ENCODE measurements around the gene EML4. TPM values are rescaled to one million over a fixed set of nuclear protein-coding genes. Genes with fewer than 3 reads are reported as not detected.

The EML4 gene
- total and polyA plus RNA-seq, 10 of the 15 experiments (the other 5 are each of a cell fraction or from before 2014, with no cell fraction given): 23.1 to 91.3 (median 77.4) TPM

- no peak overlapping the region for H3K4me3 ChIP-seq
- no peak for FAIRE-seq
- CTCF ChIA-PET: no interaction called here
- DNase-seq (ENCODE audit: low read depth, low spot score): no peak
- RAD21 ChIA-PET (ENCODE audit: unreplicated experiment): no interaction called here
- no peak overlapping the region for H3K4me2 ChIP-seq (ENCODE audit: control insufficient read depth, insufficient read depth)
- no peak overlapping the region for H3K27ac ChIP-seq (ENCODE audit: control insufficient read depth, insufficient read depth)
- no peaks in the 10 kb centered on the region for H3K27me3 ChIP-seq (replicated peaks in 1 of 2; ENCODE audit: control insufficient read depth in 2 of 2, insufficient read depth in 2 of 2, low read length in 1 of 2)
- no peak for TF ChIP-seq ZBTB4 (CRISPR knock-in tag; IDR thresholded peaks at IDR 0.05)
- TF ChIP-seq ZNF207 (IDR thresholded peaks at IDR 0.05; ENCODE audit: borderline replicate concordance): no peak
- intact Hi-C loops (cut with micrococcal nuclease; ENCODE audit: unreplicated experiment): no loop called here
- no peak for ATAC-seq
- no peak overlapping the region for H3K9ac ChIP-seq (ENCODE audit: control insufficient read depth, insufficient read depth, low read length)
- H4K20me1 ChIP-seq (ENCODE audit: control insufficient read depth, insufficient read depth): no peaks in the 10 kb centered on the region
- in situ Hi-C loops (cut with MboI): no loop called here
- H3K4me1 ChIP-seq (ENCODE audit: control insufficient read depth, insufficient read depth, low read length): no peaks in the 10 kb centered on the region
- H3K79me2 ChIP-seq (ENCODE audit: control insufficient read depth, insufficient read depth, low read length): peaks cover 50% of the 10 kb centered on the region
- WGBS (ENCODE audit: insufficient coverage, insufficient replicate concordance, low lambda C conversion rate, missing lambda C conversion rate): 98% methylated on average over 2 of the region's 2 CpGs
- peaks cover 0 to 3% of the 10 kb centered on the region in 2 experiments; a peak in 1 of 4 replicates for H3K36me3 ChIP-seq (ENCODE audit: control insufficient read depth in 2 of 2, insufficient read depth in 2 of 2, low read length in 1 of 2)
- POLR2A ChIA-PET: no interaction called here
- no peak overlapping the region for H2AFZ ChIP-seq (ENCODE audit: control insufficient read depth, low read depth, low read length)
- SMC1A ChIA-PET (ENCODE audit: uncharacterized antibody, unreplicated experiment): no interaction called here
- H3K9me3 ChIP-seq (replicated peaks; ENCODE audit: control insufficient read depth, insufficient read depth, low read length): no peaks in the 10 kb centered on the region
- BruUV-seq (replicated peaks): no TSS peak
Measured at GRCh38 chr2:42210203-42210602, 41.0 kb downstream of the EML4 start.

- peaks cover 40% of the 10 kb centered on the region for H3K79me2 ChIP-seq (ENCODE audit: control insufficient read depth, insufficient read depth, low read length)
- ChIA-PET RAD21 (ENCODE audit: unreplicated experiment) (no interaction called here), SMC1A (ENCODE audit: uncharacterized antibody, unreplicated experiment) (no interaction called here), POLR2A (no interaction called here), CTCF (interaction anchor here (0.6 kb wide), 1 partner anchor 40 kb away, joined by 3 read pairs; no protein-coding TSS in a partner anchor)
- H3K27ac ChIP-seq (ENCODE audit: control insufficient read depth, insufficient read depth): no peak overlapping the region
- no peak overlapping the region for H3K9ac ChIP-seq (ENCODE audit: control insufficient read depth, insufficient read depth, low read length)
- H3K4me3 ChIP-seq: no peak overlapping the region
- no peaks in the 10 kb centered on the region for H3K9me3 ChIP-seq (replicated peaks; ENCODE audit: control insufficient read depth, insufficient read depth, low read length)
- ATAC-seq: no peak
- FAIRE-seq: no peak
- H4K20me1 ChIP-seq (ENCODE audit: control insufficient read depth, insufficient read depth): no peaks in the 10 kb centered on the region
- DNase-seq (ENCODE audit: low read depth, low spot score): no peak
- no peaks in the 10 kb centered on the region for H3K4me1 ChIP-seq (ENCODE audit: control insufficient read depth, insufficient read depth, low read length)
- BruUV-seq (replicated peaks): no TSS peak
- no peak overlapping the region for H3K4me2 ChIP-seq (ENCODE audit: control insufficient read depth, insufficient read depth)
- intact Hi-C loops (cut with micrococcal nuclease; ENCODE audit: unreplicated experiment) (no loop called here), in situ Hi-C loops (cut with MboI) (no loop called here)
- no peak for TF ChIP-seq HCFC1 (IDR thresholded peaks at IDR 0.05; ENCODE audit: low read length)
- WGBS (ENCODE audit: insufficient coverage, insufficient replicate concordance, low lambda C conversion rate, missing lambda C conversion rate): 99% methylated on average over 5 of the region's 5 CpGs
- H3K36me3 ChIP-seq (ENCODE audit: control insufficient read depth in 2 of 2, insufficient read depth in 2 of 2, low read length in 1 of 2): peaks cover 0 to 3% of the 10 kb centered on the region in 2 experiments; a peak in 1 of 4 replicates
- H3K27me3 ChIP-seq (replicated peaks in 1 of 2; ENCODE audit: control insufficient read depth in 2 of 2, insufficient read depth in 2 of 2, low read length in 1 of 2): no peaks in the 10 kb centered on the region
- no peak overlapping the region for H2AFZ ChIP-seq (ENCODE audit: control insufficient read depth, low read depth, low read length)
Measured at GRCh38 chr2:42211291-42211690, 42.1 kb downstream of the EML4 start.
